ENCODE measurements around the gene KLK5.
"Not testable (repeated sequence)": the region's sequence is repeated elsewhere in the genome, so short reads cannot be mapped to it uniquely, and the experiment has no call there.

Gene KLK5

DNA sequence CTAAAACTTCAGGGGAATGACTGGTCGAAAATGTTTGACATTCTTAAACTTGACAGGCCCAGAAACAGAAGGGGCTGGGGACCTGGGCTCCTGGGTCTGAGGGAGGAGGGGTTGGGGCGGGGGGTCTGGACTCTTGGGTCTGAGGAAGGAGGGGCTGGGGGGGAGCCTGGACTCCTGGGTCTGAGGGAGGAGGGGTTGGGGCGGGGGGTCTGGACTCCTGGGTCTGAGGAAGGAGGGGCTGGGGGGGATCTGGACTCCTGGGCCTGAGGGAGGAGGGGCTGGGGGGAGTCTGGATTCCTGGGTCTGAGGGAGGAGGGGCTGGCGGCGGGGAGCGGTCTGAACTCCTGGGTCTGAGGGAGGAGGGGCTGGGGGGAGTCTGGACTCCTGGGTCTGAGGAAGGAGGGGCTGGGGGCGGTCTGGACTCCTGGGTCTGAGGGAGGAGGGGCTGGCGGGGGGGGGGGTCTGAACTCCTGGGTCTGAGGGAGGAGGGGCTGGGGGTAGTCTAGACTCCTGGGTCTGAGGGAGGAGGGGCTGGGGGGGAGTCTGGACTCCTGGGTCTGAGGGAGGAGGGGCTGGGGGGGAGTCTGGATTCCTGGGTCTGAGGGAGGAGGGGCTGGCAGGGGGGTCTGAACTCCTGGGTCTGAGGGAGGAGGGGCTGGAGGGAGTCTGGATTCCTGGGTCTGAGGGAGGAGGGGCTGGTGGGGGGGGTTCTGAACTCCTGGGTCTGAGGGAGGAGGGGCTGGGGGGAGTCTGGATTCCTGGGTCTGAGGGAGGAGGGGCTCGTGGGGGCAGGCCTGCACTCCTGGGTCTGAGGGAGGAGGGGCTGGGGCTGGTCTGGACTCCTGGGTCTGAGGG, 22.1 kb upstream of the KLK5 start:
- H3K27me3 ChIP-seq: no peaks in the 10 kb centered on the region
- H3K9me3 ChIP-seq: no peaks in the 10 kb centered on the region
- H3K4me1 ChIP-seq: no peaks in the 10 kb centered on the region
- TF ChIP-seq, protein P1, sequence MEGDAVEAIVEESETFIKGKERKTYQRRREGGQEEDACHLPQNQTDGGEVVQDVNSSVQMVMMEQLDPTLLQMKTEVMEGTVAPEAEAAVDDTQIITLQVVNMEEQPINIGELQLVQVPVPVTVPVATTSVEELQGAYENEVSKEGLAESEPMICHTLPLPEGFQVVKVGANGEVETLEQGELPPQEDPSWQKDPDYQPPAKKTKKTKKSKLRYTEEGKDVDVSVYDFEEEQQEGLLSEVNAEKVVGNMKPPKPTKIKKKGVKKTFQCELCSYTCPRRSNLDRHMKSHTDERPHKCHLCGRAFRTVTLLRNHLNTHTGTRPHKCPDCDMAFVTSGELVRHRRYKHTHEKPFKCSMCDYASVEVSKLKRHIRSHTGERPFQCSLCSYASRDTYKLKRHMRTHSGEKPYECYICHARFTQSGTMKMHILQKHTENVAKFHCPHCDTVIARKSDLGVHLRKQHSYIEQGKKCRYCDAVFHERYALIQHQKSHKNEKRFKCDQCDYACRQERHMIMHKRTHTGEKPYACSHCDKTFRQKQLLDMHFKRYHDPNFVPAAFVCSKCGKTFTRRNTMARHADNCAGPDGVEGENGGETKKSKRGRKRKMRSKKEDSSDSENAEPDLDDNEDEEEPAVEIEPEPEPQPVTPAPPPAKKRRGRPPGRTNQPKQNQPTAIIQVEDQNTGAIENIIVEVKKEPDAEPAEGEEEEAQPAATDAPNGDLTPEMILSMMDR (IDR thresholded peaks at IDR 0.05; ENCODE audit: low read depth, low read length): no peak
- no peaks in the 10 kb centered on the region for H3K36me3 ChIP-seq
- no peak overlapping the region for H3K4me3 ChIP-seq (ENCODE audit: low read depth, low read length)
- no peak for DNase-seq

GRCh38 chr19:50972795-50973376, 20.0 kb upstream of the KLK5 start:
- H3K36me3 ChIP-seq: no peaks in the 10 kb centered on the region
- no peak for DNase-seq
- peaks cover 6% of the 10 kb centered on the region; the same call in 1 of the 2 replicates for H3K27me3 ChIP-seq
- no peaks in the 10 kb centered on the region for H3K9me3 ChIP-seq
- TF ChIP-seq, protein P1 (IDR thresholded peaks at IDR 0.05; ENCODE audit: low read depth, low read length): no peak
- H3K4me1 ChIP-seq: no peaks in the 10 kb centered on the region
- H3K4me3 ChIP-seq (ENCODE audit: low read depth, low read length): no peak overlapping the region

- not testable (repeated sequence) for H3K4me1 ChIP-seq
Measured at GRCh38 chr19:50969810-50970209, 17.0 kb upstream of the KLK5 start.

DNA sequence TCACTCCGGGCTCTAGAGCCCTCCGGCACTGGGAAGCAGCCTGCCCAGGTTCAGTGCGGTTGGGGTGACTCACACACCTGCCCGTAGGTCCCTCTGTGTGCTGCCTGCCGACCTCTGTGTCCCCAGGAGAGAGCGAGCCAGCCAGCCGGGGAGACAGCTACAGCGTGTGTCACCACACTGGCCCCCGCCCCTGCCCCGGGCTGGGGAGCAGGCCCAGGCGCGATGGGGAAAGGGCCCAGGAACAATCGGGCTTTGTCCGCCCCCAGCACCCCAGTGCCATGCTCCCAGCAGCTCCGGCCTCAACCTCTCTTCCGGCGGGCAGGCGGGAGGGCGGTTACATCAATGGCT, 16.5 kb upstream of the KLK5 start, which contains the start of gene KLK6:
Gene KLK6 (minus strand): TSS at position 179 of the 348 bp plus-strand sequence. CDS start 1,487 bp downstream, outside the sequence.
- Histone ChIP-seq H3K9me3 (no peaks in the 10 kb centered on the region), H3K4me3 (ENCODE audit: low read depth, low read length) (no peak within 1 kb of the TSS), H3K36me3 (no peaks in the 10 kb centered on the region), H3K4me1 (no peaks in the 10 kb centered on the region), H3K27me3 (peaks cover 16% of the 10 kb centered on the region)
- TF ChIP-seq, protein P1 (IDR thresholded peaks at IDR 0.05; ENCODE audit: low read depth, low read length): no peak
- no peak for DNase-seq

More at GRCh38 chr19:50969810-50970209, 17.0 kb upstream of the KLK5 start:
- H3K9me3 ChIP-seq; DNase-seq; H3K36me3 ChIP-seq; H3K4me3 ChIP-seq (ENCODE audit: low read depth, low read length): not testable (repeated sequence)
- H3K27me3 ChIP-seq: peaks cover 16% of the 10 kb centered on the region

DNA sequence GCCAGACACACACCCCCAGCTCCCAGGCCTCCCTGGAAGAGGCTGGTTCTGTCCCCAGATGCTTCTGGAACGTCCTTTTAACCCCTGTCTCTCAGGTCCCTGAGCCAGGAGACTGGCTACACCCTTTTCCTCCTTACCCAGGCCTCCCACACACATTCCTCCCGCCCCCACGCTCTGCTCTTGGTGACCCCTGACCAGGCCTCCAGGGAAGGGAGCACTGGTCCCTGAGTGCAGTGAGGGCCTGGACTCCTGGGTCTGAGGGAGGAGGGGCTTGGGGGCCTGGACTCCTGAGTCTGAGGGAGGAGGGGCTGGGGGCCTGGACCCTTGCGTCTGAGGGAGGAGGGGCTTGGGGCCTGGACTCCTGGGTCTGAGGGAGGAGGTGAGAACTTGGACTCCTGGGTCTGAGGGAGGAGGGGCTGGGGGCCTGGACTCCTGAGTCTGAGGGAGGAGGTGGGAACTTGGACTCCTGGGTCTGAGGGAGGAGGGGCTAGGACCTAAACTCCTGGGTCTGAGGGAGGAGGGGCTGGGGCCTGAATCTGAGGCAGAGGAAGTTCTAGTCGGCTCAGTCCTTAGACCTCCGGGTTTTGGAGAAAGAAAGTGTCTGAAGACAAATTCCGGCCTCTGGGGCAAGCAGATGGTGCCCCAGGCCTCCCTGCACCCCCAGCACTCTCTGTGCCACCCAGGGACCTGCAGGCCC, 16.0 kb upstream of the KLK5 start:
- peaks cover 16% of the 10 kb centered on the region for H3K27me3 ChIP-seq
- no peak overlapping the region for H3K4me3 ChIP-seq (ENCODE audit: low read depth, low read length)
- H3K36me3 ChIP-seq: no peaks in the 10 kb centered on the region
- DNase-seq: no peak
- no peaks in the 10 kb centered on the region for H3K4me1 ChIP-seq
- TF ChIP-seq, protein P1 (IDR thresholded peaks at IDR 0.05; ENCODE audit: low read depth, low read length): no peak
- H3K9me3 ChIP-seq: no peaks in the 10 kb centered on the region

GRCh38 chr19:50967929-50968715, 15.3 kb upstream of the KLK5 start:
- no peak for DNase-seq
- Histone ChIP-seq H3K9me3 (no peaks in the 10 kb centered on the region), H3K36me3 (no peaks in the 10 kb centered on the region), H3K27me3 (peaks cover 16% of the 10 kb centered on the region), H3K4me1 (no peaks in the 10 kb centered on the region), H3K4me3 (ENCODE audit: low read depth, low read length) (no peak overlapping the region)
- TF ChIP-seq, protein P1 (IDR thresholded peaks at IDR 0.05; ENCODE audit: low read depth, low read length): no peak
